Transverse colon (tissue), 4 donors: ENCODE results near the gene TCTN3. TPM values are rescaled to one million over a fixed set of nuclear protein-coding genes. Genes with fewer than 3 reads are reported as not detected.
A peak's percentile ranks its signal among the peaks of the same experiment; 100 is the strongest.
"Not testable (repeated sequence)": the region's sequence is repeated elsewhere in the genome, so short reads cannot be mapped to it uniquely, and the experiment has no call there.

Source experiments
- DNase-seq: peaks from one replicate; pipeline ENCODE4 v3.0.0-alpha.2; 2019
- H3K27ac ChIP-seq, 4 donors: fragments of 200-600 bp; sonication (generic); 2 replicates each; pipeline ENCODE4 v1.5.1; 2016 to 2018; ENCODE audit warnings: inconsistent platforms in 4 of 4
- H3K27me3 ChIP-seq: fragments of 200-600 bp; sonication (generic); 2 replicates; pipeline ENCODE4 v1.5.1; 2017; ENCODE audit warnings: inconsistent platforms
- H3K36me3 ChIP-seq, 4 donors: fragments of 200-600 bp; sonication (generic); 2 replicates each; pipeline ENCODE4 v1.5.1; 2017 to 2019; ENCODE audit warnings: inconsistent platforms in 4 of 4
- H3K4me1 ChIP-seq, 4 donors: fragments of 200-600 bp; sonication (generic); 2 replicates each; pipeline ENCODE4 v1.5.1; 2017 to 2020; ENCODE audit warnings: inconsistent platforms in 4 of 4
- H3K4me3 ChIP-seq, 4 donors: fragments of 200-600 bp; sonication (generic); 1 replicate in 1 of 4; 2 replicates in 3 of 4; pipeline versions ENCODE4 v1.5.1 to v1.6.1; 2017 to 2019; ENCODE audit warnings: inconsistent platforms in 4 of 4
- H3K9me3 ChIP-seq, 2 donors: fragments of 200-600 bp; sonication (generic); 2 replicates each; pipeline ENCODE4 v1.5.1; 2017 to 2019; ENCODE audit warnings: inconsistent platforms in 2 of 2
- CTCF ChIP-seq, 5 experiments: fragments of 200-600 bp in 3 of 5; fragments of 450-650 bp in 2 of 5; sonication (generic) in 3 of 5; IDR thresholded peaks; 1 replicate in 2 of 5; 2 replicates in 3 of 5; pipeline ENCODE4 v1.5.1; 2016 to 2017; ENCODE audit warnings: antibody characterized with exemption in 5 of 5, inconsistent platforms in 3 of 5, mild to moderate bottlenecking in 2 of 5, moderate library complexity in 1 of 5
- EP300 ChIP-seq: sonication (generic); formaldehyde crosslinking; IDR thresholded peaks from one replicate; pipeline ENCODE4 v1.6.1; 2017; ENCODE audit warnings: antibody characterized with exemption, low read depth
- POLR2A ChIP-seq: fragments of 450-650 bp; IDR thresholded peaks from one replicate; pipeline ENCODE4 v1.6.1; 2016; ENCODE audit warnings: antibody characterized with exemption, mild to moderate bottlenecking, moderate library complexity
- POLR2AphosphoS5 ChIP-seq, 3 donors: sonication (generic); formaldehyde crosslinking; IDR thresholded peaks; one replicate each; pipeline ENCODE4 v1.6.1; 2016; ENCODE audit warnings: antibody characterized with exemption in 3 of 3
- WGBS, 2 donors: methylation state at CpG; one replicate each; pipeline ENCODE4 v1.1.5; 2018; ENCODE audit warnings: low coverage in 1 of 2; 5-methylcytosine and 5-hydroxymethylcytosine counted together
- in situ Hi-C, 4 donors: fragments of 200-750 bp; cut with MboI; loops; one replicate each; pipeline versions ENCODE4 v1.15.0 to v1.15.1; 2017; ENCODE audit warnings: low sequenced_read_pairs in 3 of 4, low pct_ligation_motif_present in 1 of 4, low pct_unique_long_range_greater_than_20kb in 1 of 4
- intact Hi-C: fragments of 100-400 bp; cut with DNase I; formaldehyde crosslinking; loops from one replicate; pipeline ENCODE4 v1.15.1; 2023; ENCODE audit warnings: low total_unique reads
- total RNA-seq, 4 donors: library from RNA; depleted of rRNA; stranded (reverse); fragments of >200 nt; gene quantifications; one replicate each; pipeline ENCODE4 v1.1.0, GENCODE V29; 2016

TCTN3 gene
- total RNA-seq, 4 donors from 2014 or later = 11.2 to 25.5 (median 20.7) TPM

GRCh38 chr10:95739056-95739455 lies 45.3 kb upstream of the TCTN3 start:
- Histone ChIP-seq H3K36me3 (no peaks in the 10 kb centered on the region), H3K27me3 (no peaks in the 10 kb centered on the region), H3K27ac (no peak overlapping the region), H3K4me1 (peaks cover 0 to 21% (median 18%) of the 10 kb centered on the region in 4 donors), H3K9me3 (no peaks in the 10 kb centered on the region), H3K4me3 (no peak overlapping the region)
- intact Hi-C loops = no loop called here
- in situ Hi-C loops = no loop called here
- TF ChIP-seq CTCF (IDR thresholded peaks at IDR 0.05) = no peak
- TF ChIP-seq EP300 = no peak
- no peak for TF ChIP-seq POLR2AphosphoS5 (IDR thresholded peaks at IDR 0.05)
- no peak for TF ChIP-seq POLR2A
- 82 to 89% methylated on average over 3 of the region's 3 CpGs for WGBS, 2 donors
- no peak for DNase-seq

GRCh38 chr10:95732907-95733306 lies 39.2 kb upstream of the TCTN3 start:
- H3K9me3 ChIP-seq, DNase-seq, H3K36me3 ChIP-seq, H3K27ac ChIP-seq, intact Hi-C loops, H3K27me3 ChIP-seq, in situ Hi-C loops, H3K4me1 ChIP-seq, H3K4me3 ChIP-seq: not testable (repeated sequence)
- WGBS, 2 donors = 89 to 96% methylated on average over 6 of the region's 6 CpGs

- Histone ChIP-seq H3K4me3 (no peak overlapping the region), H3K27me3 (no peaks in the 10 kb centered on the region), H3K9me3 (peaks cover 4 to 9% of the 10 kb centered on the region in 2 donors), H3K36me3 (no peaks in the 10 kb centered on the region), H3K4me1 (peaks cover 0 to 6% (median 0%) of the 10 kb centered on the region in 4 donors), H3K27ac (peak overlapping the region in 3 of 4 donors; percentile 33 to 39 (median 35))
- in situ Hi-C loops = no loop called here
- WGBS, 2 donors = 80 to 92% methylated on average over 1 of the region's 1 CpG
- DNase-seq = no peak
- intact Hi-C loops = no loop called here
- TF ChIP-seq CTCF (IDR thresholded peaks at IDR 0.05) (no peak), POLR2A (no peak), EP300 (no peak)
Observed at GRCh38 chr10:95730233-95730632, 36.5 kb upstream of the TCTN3 start.

- in situ Hi-C loops = no loop called here
- no peak for TF ChIP-seq POLR2AphosphoS5 (IDR thresholded peaks at IDR 0.05)
- no peak for TF ChIP-seq EP300
- TF ChIP-seq CTCF (IDR thresholded peaks at IDR 0.05) = no peak
- no peak for TF ChIP-seq POLR2A
- Histone ChIP-seq H3K4me3 (no peak overlapping the region), H3K36me3 (no peaks in the 10 kb centered on the region), H3K27ac (peak overlapping the region in 3 of 4 donors; percentile 35 to 39 (median 38)), H3K27me3 (no peaks in the 10 kb centered on the region), H3K4me1 (peaks cover 0 to 6% (median 0%) of the 10 kb centered on the region in 4 donors), H3K9me3 (peaks cover 4 to 9% of the 10 kb centered on the region in 2 donors)
- no peak for DNase-seq
- intact Hi-C loops = no loop called here
- 72 to 73% methylated on average over 3 of the region's 3 CpGs for WGBS, 2 donors
Observed at GRCh38 chr10:95729323-95730055, 35.8 kb upstream of the TCTN3 start.

GRCh38 chr10:95728526-95728925 lies 34.8 kb upstream of the TCTN3 start:
- no peak for TF ChIP-seq POLR2A
- TF ChIP-seq POLR2AphosphoS5 (IDR thresholded peaks at IDR 0.05) = peak in 2 of 3 donors; percentile 28 to 58
- TF ChIP-seq EP300 = peak; percentile 96
- H3K4me3 ChIP-seq = no peak overlapping the region
- H3K27me3 ChIP-seq = no peaks in the 10 kb centered on the region
- DNase-seq = no peak
- peaks cover 4 to 9% of the 10 kb centered on the region in 2 donors for H3K9me3 ChIP-seq
- in situ Hi-C loops (no loop called here), intact Hi-C loops (no loop called here)
- H3K27ac ChIP-seq = peak overlapping the region in 2 of 4 donors; percentile 38 to 39
- peaks cover 0 to 6% (median 0%) of the 10 kb centered on the region in 4 donors for H3K4me1 ChIP-seq
- 46 to 60% methylated on average over 4 of the region's 4 CpGs for WGBS, 2 donors
- H3K36me3 ChIP-seq = no peaks in the 10 kb centered on the region

GRCh38 chr10:95722496-95722895 lies 28.8 kb upstream of the TCTN3 start:
- H3K27me3 ChIP-seq, H3K4me1 ChIP-seq, intact Hi-C loops, DNase-seq, H3K9me3 ChIP-seq, H3K27ac ChIP-seq, in situ Hi-C loops, H3K36me3 ChIP-seq, H3K4me3 ChIP-seq: not testable (repeated sequence)
- WGBS, 2 donors = 78 to 85% methylated on average over 3 to 4 of the region's 4 CpGs

GRCh38 chr10:95720745-95721144 lies 27.0 kb upstream of the TCTN3 start:
- DNase-seq, in situ Hi-C loops, intact Hi-C loops, H3K4me1 ChIP-seq, H3K36me3 ChIP-seq, H3K27me3 ChIP-seq, H3K9me3 ChIP-seq, H3K27ac ChIP-seq, H3K4me3 ChIP-seq: not testable (repeated sequence)
- WGBS, 2 donors = 64 to 81% methylated on average over 4 to 7 of the region's 7 CpGs
